ENCODE results near the gene FAM163B.

- TF ChIP-seq, protein P1, sequence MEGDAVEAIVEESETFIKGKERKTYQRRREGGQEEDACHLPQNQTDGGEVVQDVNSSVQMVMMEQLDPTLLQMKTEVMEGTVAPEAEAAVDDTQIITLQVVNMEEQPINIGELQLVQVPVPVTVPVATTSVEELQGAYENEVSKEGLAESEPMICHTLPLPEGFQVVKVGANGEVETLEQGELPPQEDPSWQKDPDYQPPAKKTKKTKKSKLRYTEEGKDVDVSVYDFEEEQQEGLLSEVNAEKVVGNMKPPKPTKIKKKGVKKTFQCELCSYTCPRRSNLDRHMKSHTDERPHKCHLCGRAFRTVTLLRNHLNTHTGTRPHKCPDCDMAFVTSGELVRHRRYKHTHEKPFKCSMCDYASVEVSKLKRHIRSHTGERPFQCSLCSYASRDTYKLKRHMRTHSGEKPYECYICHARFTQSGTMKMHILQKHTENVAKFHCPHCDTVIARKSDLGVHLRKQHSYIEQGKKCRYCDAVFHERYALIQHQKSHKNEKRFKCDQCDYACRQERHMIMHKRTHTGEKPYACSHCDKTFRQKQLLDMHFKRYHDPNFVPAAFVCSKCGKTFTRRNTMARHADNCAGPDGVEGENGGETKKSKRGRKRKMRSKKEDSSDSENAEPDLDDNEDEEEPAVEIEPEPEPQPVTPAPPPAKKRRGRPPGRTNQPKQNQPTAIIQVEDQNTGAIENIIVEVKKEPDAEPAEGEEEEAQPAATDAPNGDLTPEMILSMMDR (IDR thresholded peaks at IDR 0.05) = no peak
- no peak for TF ChIP-seq POLR2A (IDR thresholded peaks at IDR 0.05)
Observed at GRCh38 chr9:133569121-133569785, 39.9 kb downstream of the FAM163B start.
